HG03520 (cell line): ENCODE results near the gene PPM1A.

ENCODE experiments used
- ATAC-seq: cut with Tn5 transposase; IDR thresholded peaks from one replicate; pipeline ENCODE4 v1.9.1; 2021; ENCODE audit warnings: mild to moderate bottlenecking, moderate library complexity; ENCODE audit not compliant: unreplicated experiment

Gene PPM1A

GRCh38 chr14:60248697-60249318 is at the start of gene PPM1A:
Gene PPM1A, plus strand, starts transcription at chr14:60249221. Its CDS starts 33,483 bp downstream, at chr14:60282704.
- ATAC-seq = peak; percentile 67

- ATAC-seq = no peak
Measured at GRCh38 chr14:60199321-60199720, 49.7 kb upstream of the PPM1A start.

DNA sequence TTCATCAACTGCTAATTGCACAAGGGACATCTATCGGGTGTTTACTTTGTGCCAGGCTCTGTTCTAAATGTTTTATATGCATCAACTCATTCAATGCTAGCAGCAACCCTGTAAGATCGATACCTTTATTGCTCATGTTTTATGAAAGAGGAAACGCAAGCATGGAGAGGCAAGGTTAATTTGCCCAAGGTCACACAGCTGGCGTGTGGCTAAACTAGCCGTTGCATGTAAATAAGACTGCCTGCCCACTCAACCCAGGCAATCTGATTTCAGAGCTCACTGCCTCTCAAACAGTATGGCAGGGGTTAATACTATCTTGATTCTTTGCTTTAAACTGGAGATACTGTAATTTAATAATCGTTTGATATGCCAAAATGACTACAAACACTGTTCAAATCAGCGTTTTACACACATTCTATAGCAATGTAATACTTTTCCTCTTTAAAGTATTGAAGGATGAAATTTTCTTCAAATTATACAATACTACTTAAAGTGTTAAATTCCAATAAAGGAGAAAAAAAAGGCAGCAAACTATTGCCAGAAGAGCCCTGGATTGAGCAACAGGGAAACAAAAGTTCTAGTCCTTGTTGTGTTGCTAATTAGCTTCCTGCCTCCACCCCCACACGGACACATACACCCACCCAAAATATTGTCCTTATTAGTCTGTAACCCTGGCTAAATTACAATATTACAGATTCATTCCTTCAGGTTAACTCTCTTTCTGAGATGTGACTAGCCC is 44.7 kb upstream of the PPM1A start:
- ATAC-seq = peak; percentile 66

DNA sequence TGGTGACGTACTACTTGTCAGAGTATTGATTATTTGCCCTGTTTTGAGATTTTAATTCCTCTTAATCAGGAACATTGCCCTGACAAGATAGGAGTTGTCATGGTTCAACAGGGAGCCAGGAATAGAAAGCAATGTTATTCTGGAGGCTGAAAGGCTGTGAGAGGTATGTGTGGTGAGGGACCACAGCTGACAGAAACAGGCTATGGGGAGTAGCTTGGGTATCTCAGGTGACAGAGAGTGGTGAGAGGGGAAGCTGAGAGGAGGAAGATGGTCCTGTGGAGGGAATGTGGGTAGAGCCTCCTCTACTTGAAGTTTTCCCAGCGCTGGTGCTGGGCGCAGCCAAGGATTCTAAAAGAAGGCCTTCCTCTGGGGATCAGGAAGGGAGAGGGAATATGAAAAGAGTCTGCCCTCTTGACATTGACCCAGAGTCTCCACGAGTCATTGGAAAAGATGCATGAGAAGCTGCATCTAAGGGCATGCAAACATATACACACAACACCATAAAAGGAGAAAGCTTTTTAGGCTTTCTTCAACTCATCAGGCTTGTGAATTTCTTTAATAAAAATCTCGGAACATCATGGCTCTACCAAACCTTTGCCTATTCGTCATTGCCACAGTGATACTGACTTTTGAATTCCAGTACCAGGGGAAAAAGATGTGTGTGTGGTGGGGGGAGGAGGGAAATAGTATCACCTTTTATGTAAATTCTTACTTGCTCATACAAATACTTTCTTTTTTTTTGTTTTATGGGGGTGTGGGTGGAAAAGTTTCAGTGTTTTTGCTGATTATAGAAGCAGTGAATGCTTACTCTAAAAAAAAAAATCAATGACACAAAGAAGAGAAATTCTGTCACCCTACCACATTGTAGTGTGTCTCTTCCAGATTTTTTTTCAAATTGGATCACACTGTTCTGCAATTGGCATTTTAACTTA is 43.9 kb upstream of the PPM1A start:
- ATAC-seq = peak; percentile 43

DNA sequence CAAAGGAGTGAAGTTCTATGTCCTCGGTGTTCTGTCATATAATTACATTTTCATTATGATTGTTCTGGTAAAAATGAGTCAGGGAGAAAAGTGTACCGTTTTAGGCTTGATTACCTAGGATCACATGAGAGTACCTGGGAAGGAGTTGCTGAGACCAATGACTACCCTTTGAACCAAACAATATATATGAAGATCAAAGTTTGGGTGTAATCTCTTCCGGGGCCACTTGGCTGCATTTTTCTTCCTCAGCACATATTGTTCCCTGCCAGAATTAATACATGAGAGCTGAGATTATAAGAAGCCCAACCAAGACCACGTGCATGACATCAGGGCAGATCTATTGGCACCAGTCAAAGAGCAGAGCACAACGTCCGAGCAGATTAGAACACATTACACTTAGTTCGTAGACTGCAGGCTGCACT is 42.8 kb upstream of the PPM1A start:
- no peak for ATAC-seq

DNA sequence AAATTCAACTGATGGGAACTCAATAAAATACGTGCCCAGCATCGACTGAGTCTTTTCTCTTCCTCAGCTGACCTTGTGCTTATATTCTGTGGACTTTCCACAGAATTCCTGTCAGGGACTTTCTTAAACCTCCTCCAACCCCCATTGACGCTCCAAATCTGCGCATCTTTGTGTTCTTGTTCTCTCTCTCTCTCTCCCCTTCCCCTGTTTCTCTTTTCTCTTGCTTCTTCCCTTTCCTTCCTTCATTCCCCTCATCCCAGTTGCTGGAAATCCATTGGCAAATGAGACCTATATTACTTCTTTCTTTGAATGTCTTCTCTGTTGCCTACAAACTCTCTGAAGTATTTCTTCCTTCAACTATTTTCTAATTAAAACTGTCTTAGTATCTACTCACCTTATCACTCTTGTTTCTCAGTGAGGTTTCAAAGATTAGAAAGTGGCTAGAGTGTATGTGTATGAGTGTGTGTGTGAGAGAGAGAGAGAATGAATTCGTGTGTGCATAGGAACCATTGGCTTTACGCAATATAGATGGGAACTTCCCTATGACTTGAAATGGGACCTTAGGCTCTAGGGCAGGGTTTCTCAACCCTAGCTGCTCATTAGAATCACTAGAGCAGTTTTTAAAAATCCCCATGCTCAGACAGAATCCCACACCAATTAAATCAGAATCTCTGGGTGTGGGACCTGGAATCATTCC is 42.0 kb upstream of the PPM1A start:
- peak; percentile 36 for ATAC-seq

DNA sequence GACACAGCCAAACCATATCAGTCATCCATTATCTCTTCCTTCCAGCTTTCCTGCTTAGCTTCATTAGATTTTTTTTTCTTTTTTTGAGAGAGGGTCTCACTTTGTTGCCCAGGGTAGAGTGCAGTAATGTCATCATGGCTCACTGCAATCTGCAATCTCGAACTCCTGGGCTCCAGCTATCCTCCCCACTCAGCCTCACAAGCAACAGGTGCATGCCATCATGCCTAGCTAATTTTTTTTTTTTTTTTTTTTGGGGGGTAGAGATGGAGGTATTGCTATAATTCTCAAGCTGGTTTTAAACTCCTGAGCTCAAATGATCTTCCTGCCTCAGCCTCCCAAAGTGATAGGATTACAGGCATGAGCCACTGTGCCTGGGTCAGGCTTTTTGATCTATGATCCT is 38.3 kb upstream of the PPM1A start:
- no peak for ATAC-seq

DNA sequence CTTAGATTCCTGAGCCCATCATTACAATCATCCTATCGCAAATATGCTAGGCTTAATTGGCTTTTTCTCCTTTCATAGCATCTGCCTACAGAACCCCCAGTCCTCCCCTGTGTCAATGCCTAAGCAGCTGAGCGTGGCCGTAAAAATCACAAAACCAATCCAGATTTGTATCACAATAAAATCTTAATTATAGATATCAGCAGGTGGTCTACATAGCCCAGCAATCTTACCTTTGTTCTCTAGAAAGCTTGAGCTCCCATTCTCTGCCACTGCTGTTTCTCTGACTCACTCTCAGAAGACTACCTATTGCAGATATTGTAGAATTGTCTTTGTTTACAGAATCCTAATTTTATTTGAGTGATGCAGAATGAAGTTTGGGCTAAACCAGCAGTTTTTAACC is 37.9 kb upstream of the PPM1A start:
- ATAC-seq = no peak

GRCh38 chr14:60212503-60213371 is 36.3 kb upstream of the PPM1A start:
- peak; percentile 91 for ATAC-seq

DNA sequence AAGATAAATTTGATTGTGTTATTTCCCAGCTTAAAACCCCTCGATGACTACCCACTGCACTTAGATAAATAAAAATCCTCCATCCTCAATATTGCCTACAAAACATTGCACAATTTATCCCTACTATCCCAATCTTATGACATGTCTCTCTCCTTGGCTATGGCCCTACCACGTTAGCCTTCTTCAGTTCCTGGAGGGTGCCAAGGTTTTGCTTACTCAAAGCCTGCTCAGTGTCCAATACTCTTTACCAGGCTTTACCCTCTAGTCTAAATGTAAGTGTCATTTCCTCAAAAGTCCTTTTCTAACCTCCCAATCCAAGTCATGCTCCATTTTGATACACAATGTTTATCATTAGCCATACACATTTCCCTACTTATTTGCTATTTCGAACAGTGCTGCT is 35.0 kb upstream of the PPM1A start:
- no peak for ATAC-seq

- ATAC-seq = no peak
Measured at GRCh38 chr14:60214415-60215126, 34.5 kb upstream of the PPM1A start.

DNA sequence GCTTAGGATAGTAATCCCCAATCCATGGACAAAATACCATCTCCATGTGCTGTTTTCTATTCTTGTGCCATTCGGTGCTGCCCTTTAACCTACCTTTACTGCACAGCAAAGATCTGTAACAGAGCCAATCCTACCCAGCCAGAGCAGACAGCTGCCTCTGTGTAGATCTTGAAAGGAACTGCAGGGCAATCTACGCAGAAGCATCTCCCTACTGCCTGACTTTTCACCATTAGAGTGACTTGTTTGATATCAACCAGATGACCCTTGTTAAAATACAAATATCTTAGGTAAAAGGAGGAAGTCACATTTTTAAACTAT is 33.9 kb upstream of the PPM1A start:
- ATAC-seq = no peak

DNA sequence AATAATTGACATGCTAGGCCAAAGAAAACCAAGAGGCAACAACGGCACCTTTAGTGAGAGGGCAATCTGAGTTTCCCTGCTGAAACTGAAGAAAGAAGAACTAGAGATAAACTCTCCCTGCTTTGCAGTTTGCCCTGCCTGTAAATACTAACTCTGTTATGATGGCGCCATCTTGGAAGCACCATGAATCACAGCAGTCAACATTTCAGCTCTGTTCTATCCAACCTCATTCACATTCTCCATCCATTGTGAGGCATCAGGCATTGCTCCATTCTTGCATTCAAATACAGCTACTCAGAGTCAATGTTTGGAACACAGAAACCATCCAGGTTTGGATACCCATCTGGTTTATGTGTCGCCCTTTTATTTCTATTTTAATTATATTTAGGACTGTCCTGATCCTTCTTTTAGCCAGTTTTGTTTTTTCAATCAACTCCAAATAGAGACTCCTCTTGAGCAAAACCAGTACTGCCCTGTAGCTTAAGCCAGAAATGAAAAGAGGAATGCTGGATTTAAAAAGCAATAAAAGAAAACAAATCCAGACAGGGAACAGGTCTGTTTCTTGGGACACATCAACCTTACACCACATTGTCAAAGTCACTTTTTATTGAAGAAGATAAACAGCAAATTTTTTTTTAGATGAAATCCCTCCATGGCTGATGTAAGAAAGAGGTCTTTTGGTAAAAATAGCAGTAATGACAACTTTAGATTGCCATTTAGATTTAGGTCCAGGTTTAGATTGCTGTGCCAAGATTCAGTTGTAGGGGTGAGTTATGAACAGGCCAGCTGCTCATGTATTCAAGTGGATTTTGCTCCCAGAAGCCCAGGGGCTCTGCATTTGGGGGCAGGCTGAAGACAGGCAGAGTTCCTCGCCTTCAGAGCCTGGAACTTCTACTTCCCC is 33.3 kb upstream of the PPM1A start:
- ATAC-seq = no peak

- no peak for ATAC-seq
Measured at GRCh38 chr14:60217713-60218112, 31.3 kb upstream of the PPM1A start.

GRCh38 chr14:60220084-60220483 is 28.9 kb upstream of the PPM1A start:
- peak; percentile 66 for ATAC-seq

GRCh38 chr14:60220917-60221316 is 28.1 kb upstream of the PPM1A start:
- ATAC-seq = no peak

GRCh38 chr14:60221457-60221856 is 27.6 kb upstream of the PPM1A start:
- ATAC-seq = no peak

DNA sequence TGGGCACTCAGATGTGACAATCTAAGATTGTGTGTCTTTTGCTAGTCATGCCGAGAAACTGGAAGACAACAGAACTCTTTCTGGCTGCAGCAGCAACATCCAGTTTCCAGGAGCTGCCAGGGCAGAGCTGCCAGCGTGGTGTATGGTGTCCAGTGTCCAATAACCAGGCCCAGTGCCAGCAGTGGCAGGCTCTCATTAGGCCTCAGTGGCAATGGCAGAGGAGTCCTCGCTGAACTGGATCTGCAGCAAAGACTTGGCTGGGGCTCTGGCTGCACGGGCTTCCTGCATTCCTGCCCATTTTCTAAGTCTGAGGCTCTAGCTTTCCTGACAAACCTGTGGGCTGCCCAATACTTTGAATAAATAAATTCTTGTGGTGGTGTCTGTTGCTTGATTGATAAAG is 26.2 kb upstream of the PPM1A start:
- ATAC-seq = no peak

DNA sequence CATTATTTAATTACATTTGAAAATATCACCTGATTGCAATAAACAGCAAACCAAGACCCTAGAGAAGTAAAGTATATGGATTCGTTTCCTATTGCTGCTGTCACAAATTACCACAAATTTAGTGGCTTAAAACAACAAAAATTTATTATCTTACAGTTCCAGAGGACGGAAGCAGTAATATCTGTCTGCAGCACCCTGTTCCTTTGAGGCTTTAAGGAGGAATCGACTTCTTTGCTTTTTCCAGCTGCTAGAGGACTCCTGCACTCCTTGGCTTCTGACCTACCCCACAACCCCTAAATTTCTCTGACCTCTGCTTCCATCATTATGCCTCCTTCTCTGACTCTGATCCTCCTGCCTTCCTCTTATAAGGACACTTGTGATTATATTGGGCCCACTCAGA is 23.8 kb upstream of the PPM1A start:
- no peak for ATAC-seq
